SIG-M5 treated with dmso at 0.1 percent for 504 hours (cell line): ENCODE data around the gene TTC17.
"Not testable (repeated sequence)": the region's sequence is repeated elsewhere in the genome, so short reads cannot be mapped to it uniquely, and the experiment has no call there.

Source experiments
- DNase-seq: peaks from one replicate; lab custom pipeline; 2025; ENCODE audit not compliant: unreplicated experiment; lab: John Stamatoyannopoulos, UW

The TTC17 gene

GRCh38 chr11:43447151-43447550 lies 88.4 kb downstream of the TTC17 start:
- DNase-seq, result no peak

GRCh38 chr11:43458486-43458885 lies 99.8 kb downstream of the TTC17 start:
- DNase-seq, result no peak

- no peak for DNase-seq
Measured at GRCh38 chr11:43459246-43459645, 100.5 kb downstream of the TTC17 start.

- DNase-seq, result no peak
Measured at GRCh38 chr11:43462359-43462758, 103.6 kb downstream of the TTC17 start.

GRCh38 chr11:43467958-43468357 lies 109.2 kb downstream of the TTC17 start:
- no peak for DNase-seq

- not testable (repeated sequence) for DNase-seq
Measured at GRCh38 chr11:43477491-43477890, 118.8 kb downstream of the TTC17 start.

GRCh38 chr11:43486141-43486540 lies 127.4 kb downstream of the TTC17 start:
- DNase-seq, result no peak

- DNase-seq, result no peak
Measured at GRCh38 chr11:43489869-43490465, 131.2 kb downstream of the TTC17 start.

- DNase-seq, result no peak
Measured at GRCh38 chr11:43492701-43493100, 134.0 kb downstream of the TTC17 start.

GRCh38 chr11:43493431-43493830 lies 134.7 kb downstream of the TTC17 start:
- DNase-seq, result no peak

- no peak for DNase-seq
Measured at GRCh38 chr11:43497144-43497543, 138.4 kb downstream of the TTC17 start.

GRCh38 chr11:43498561-43498960 lies 139.8 kb downstream of the TTC17 start:
- no peak for DNase-seq

GRCh38 chr11:43503417-43503816 lies 144.7 kb downstream of the TTC17 start:
- no peak for DNase-seq

GRCh38 chr11:43504316-43504950 lies 145.7 kb downstream of the TTC17 start:
- DNase-seq, result no peak

GRCh38 chr11:43505171-43505570 lies 146.5 kb downstream of the TTC17 start:
- DNase-seq, result no peak

- no peak for DNase-seq
Measured at GRCh38 chr11:43507171-43507570, 148.5 kb downstream of the TTC17 start.

- DNase-seq, result no peak
Measured at GRCh38 chr11:43508511-43508918, 149.8 kb downstream of the TTC17 start.

GRCh38 chr11:43511959-43512358 lies 153.2 kb downstream of the TTC17 start:
- DNase-seq, result no peak

GRCh38 chr11:43515090-43515489 lies 156.4 kb downstream of the TTC17 start:
- DNase-seq, result no peak

- no peak for DNase-seq
Measured at GRCh38 chr11:43516316-43516850, 157.7 kb downstream of the TTC17 start.

GRCh38 chr11:43517518-43517917 lies 158.8 kb downstream of the TTC17 start:
- no peak for DNase-seq

GRCh38 chr11:43518408-43519160 lies 159.9 kb downstream of the TTC17 start:
- DNase-seq, result no peak
